NT2/D1 (cell line): Measurements from ENCODE around the gene RFX4.

Experiments used
- SUZ12 ChIP-seq: IDR thresholded peaks from 2 replicates; pipeline ENCODE4 v1.6.1; 2011; ENCODE audit not compliant: insufficient read length, insufficient read depth; ENCODE audit errors: extremely low read depth
- YY1 ChIP-seq: IDR thresholded peaks from 2 replicates; pipeline ENCODE4 v1.6.1; 2011; ENCODE audit not compliant: insufficient read length, insufficient read depth

- no peak for TF ChIP-seq YY1
- TF ChIP-seq SUZ12: no peak
Observed at GRCh38 chr12:106724934-106725333, 142.1 kb downstream of the RFX4 start.
